Measurements from ENCODE around the gene GNGT1. TPM values are rescaled to one million over a fixed set of nuclear protein-coding genes. Genes with fewer than 3 reads are reported as not detected.

Gene GNGT1
- polyA plus RNA-seq, 1 of the 3 experiments (the other 2 are of a cell fraction), result 0.15 TPM

DNA sequence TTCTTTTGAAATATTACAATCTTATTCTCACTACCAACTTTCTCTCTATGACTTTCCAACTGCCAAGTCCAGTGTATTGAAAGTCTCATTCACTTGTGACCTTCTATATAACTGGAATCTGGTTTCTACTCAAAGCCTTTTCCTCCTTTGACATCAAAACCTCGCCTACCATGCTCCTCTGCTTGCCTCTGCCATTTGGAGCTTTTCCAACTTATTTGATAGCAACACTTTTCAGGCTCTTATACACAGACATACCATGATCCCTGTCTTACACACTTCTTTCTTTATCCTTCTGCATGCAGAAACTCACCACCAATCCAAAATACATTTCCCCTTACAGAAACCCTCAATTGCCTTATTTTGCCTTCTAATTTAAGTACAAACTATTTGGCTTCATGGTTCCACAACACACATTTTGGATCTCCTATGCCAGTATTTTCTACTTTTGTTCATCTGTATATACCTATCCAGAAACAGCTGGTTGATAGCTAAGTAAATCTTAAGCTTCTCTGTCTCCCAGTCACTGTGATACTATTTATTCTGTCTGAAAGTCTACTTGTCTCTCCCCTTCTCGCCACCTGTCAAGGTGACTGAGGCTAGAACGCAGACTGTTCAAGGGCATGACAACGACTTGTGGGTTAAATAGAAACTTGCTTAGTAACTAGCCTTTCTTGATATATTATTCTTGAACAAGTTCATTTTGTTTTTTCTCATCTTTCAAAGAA lies 37.6 kb downstream of the GNGT1 start:
- H3K27me3 ChIP-seq (ENCODE audit: insufficient read depth), result no peaks in the 10 kb centered on the region
- H2AFZ ChIP-seq (ENCODE audit: low read depth), result no peak overlapping the region
- H3K4me2 ChIP-seq, result no peak overlapping the region
- CTCF ChIA-PET, result interaction anchor here (1.0 kb wide), 1 partner anchor 22 kb away, joined by 5 read pairs; the partner anchor contains the start of gene GNG11
- no peaks in the 10 kb centered on the region for H3K9me3 ChIP-seq
- no peak overlapping the region for H3K9ac ChIP-seq
- H4K20me1 ChIP-seq (ENCODE audit: insufficient read depth), result no peaks in the 10 kb centered on the region
- DNase-seq, result no peak
- H3K4me3 ChIP-seq (ENCODE audit: low read depth in 2 of 2, low read length in 1 of 2), result no peak overlapping the region
- WGBS (ENCODE audit: low lambda C conversion rate), result 91% methylated on average over 4 of the region's 4 CpGs
- POLR2A ChIA-PET, result interaction anchor here (0.7 kb wide), 1 partner anchor 312 kb away, joined by 3 read pairs; no protein-coding TSS in a partner anchor
- peaks cover under 1% of the 10 kb centered on the region for H3F3A ChIP-seq (replicated peaks; ENCODE audit: insufficient read depth)
- H3K79me2 ChIP-seq (ENCODE audit: insufficient read depth), result no peaks in the 10 kb centered on the region
- peak overlapping the region in 1 of 2 experiments; percentile 44; a peak in 1 of 4 replicates for H3K27ac ChIP-seq (ENCODE audit: low read depth in 2 of 2, low read length in 1 of 2)
- H3K4me1 ChIP-seq (ENCODE audit: control insufficient read depth in 1 of 2, insufficient read depth in 2 of 2, low read depth in 1 of 2, low read length in 1 of 2), result peaks cover 14 to 18% of the 10 kb centered on the region in 2 experiments; a peak in 3 of 4 replicates
- H3K9me2 ChIP-seq, result no peaks in the 10 kb centered on the region
- TF ChIP-seq USF2 (IDR thresholded peaks at IDR 0.05; ENCODE audit: borderline replicate concordance, low read depth, low read length) (no peak), EZH2phosphoT487 (IDR thresholded peaks at IDR 0.05; ENCODE audit: borderline replicate concordance, low read depth) (no peak), TEAD4 (IDR thresholded peaks at IDR 0.05; ENCODE audit: borderline replicate concordance, insufficient read depth) (no peak), FOXJ3 (CRISPR knock-in tag; IDR thresholded peaks at IDR 0.05) (no peak), GABPA (IDR thresholded peaks at IDR 0.05; ENCODE audit: low read depth) (no peak), FOSL2 (IDR thresholded peaks at IDR 0.05; ENCODE audit: borderline replicate concordance, low read depth) (no peak), JUND (IDR thresholded peaks at IDR 0.05) (no peak), ELF1 (IDR thresholded peaks at IDR 0.05) (no peak), FOXM1 (IDR thresholded peaks at IDR 0.05; ENCODE audit: low read depth) (no peak), SMC3 (IDR thresholded peaks at IDR 0.05; ENCODE audit: low read depth, low read length) (no peak), ZBTB33 (IDR thresholded peaks at IDR 0.05; ENCODE audit: borderline replicate concordance, low read depth) (no peak), RFX5 (IDR thresholded peaks at IDR 0.05; ENCODE audit: low read length) (no peak)
- TF ChIP-seq, protein P1, sequence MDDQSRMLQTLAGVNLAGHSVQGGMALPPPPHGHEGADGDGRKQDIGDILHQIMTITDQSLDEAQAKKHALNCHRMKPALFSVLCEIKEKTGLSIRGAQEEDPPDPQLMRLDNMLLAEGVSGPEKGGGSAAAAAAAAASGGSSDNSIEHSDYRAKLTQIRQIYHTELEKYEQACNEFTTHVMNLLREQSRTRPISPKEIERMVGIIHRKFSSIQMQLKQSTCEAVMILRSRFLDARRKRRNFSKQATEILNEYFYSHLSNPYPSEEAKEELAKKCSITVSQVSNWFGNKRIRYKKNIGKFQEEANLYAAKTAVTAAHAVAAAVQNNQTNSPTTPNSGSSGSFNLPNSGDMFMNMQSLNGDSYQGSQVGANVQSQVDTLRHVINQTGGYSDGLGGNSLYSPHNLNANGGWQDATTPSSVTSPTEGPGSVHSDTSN (IDR thresholded peaks at IDR 0.05), result no peak
- TF ChIP-seq, protein P2, sequence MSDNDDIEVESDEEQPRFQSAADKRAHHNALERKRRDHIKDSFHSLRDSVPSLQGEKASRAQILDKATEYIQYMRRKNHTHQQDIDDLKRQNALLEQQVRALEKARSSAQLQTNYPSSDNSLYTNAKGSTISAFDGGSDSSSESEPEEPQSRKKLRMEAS (IDR thresholded peaks at IDR 0.05; ENCODE audit: low read depth), result no peak
- no peaks in the 10 kb centered on the region for H3K36me3 ChIP-seq (replicated peaks in 1 of 2; ENCODE audit: control insufficient read depth in 1 of 2, insufficient read depth in 2 of 2, low read length in 1 of 2)

All from SK-N-SH (cell line).